BLaER1 (cell line): ENCODE results near the gene PHF12.

Experiments
- H3K27ac ChIP-seq: shearing (Covaris generic); formaldehyde crosslinking; 2 replicates; pipeline ENCODE4 v1.8.1; 2022
- H3K27me3 ChIP-seq: shearing (Covaris generic); formaldehyde crosslinking; 2 replicates; pipeline ENCODE4 v1.8.1; 2022
- H3K36me3 ChIP-seq: shearing (Covaris generic); formaldehyde crosslinking; 2 replicates; pipeline ENCODE4 v1.8.1; 2022
- H3K4me1 ChIP-seq: shearing (Covaris generic); formaldehyde crosslinking; 2 replicates; pipeline ENCODE4 v1.8.1; 2022
- H3K4me2 ChIP-seq: shearing (Covaris generic); formaldehyde crosslinking; 2 replicates; pipeline ENCODE4 v1.8.1; 2022
- H3K4me3 ChIP-seq: shearing (Covaris generic); formaldehyde crosslinking; 2 replicates; pipeline ENCODE4 v1.8.1; 2022
- H3K9ac ChIP-seq: shearing (Covaris generic); formaldehyde crosslinking; 2 replicates; pipeline ENCODE4 v1.8.1; 2022
- H3K9me3 ChIP-seq: shearing (Covaris generic); formaldehyde crosslinking; 2 replicates; pipeline ENCODE4 v1.8.1; 2022
- H4K20me1 ChIP-seq: shearing (Covaris generic); formaldehyde crosslinking; 2 replicates; pipeline ENCODE4 v1.8.1; 2022
- Cebpa-rat ChIP-seq: shearing (Covaris generic); IDR thresholded peaks from 2 replicates; pipeline ENCODE4 v1.8.1; 2022

PHF12 gene

DNA sequence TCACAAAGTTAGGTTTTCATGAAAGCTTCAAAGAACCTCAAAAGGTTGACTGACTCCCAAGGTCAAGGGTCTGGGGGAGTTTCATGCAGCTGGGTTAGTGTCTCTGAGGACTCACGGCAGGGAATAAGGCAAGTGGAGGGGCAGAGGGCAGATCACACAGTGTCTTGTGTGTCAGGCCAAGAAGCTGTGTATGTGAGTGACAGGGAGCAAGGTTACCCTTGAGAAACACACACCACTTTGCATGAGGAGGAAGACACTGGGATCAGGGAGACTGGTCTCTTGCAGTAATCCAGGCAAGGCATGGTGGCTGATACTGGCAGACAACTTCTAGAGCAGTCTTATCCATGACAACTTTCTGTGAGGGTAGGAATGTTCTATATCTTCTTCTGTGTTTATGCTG lies 60.1 kb downstream of the PHF12 start:
- Histone ChIP-seq H3K27me3 (no peaks in the 10 kb centered on the region), H3K9ac (no peak overlapping the region), H3K27ac (no peak overlapping the region), H3K9me3 (peaks cover 3% of the 10 kb centered on the region; the same call in 1 of the 2 replicates), H3K4me2 (peak overlapping the region; percentile 98), H4K20me1 (peaks cover 39% of the 10 kb centered on the region), H3K36me3 (peaks cover 29% of the 10 kb centered on the region; the same call in 1 of the 2 replicates), H3K4me1 (peaks cover 99% of the 10 kb centered on the region), H3K4me3 (no peak overlapping the region)
- TF ChIP-seq Cebpa-rat: no peak

DNA sequence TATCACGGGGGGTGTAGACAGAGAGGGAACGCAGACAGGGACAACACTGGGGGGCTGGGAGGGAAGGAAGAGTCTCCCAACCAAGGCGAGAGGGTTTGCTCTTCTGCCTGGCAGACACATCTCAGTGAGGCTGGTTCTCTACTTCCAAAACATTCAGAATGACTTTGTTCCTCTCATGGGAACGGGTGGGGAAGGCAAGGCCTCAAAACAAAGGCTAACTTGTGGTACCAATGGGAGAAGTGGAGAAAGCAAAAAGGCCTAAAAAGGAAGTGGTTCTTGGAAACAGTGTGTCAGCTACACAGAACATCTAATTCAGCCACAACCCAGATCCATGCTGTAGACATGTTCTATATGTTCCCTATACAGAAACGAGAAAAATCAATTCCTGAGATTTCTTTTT lies 61.3 kb downstream of the PHF12 start:
- Histone ChIP-seq H3K27me3 (no peaks in the 10 kb centered on the region), H4K20me1 (peaks cover 46% of the 10 kb centered on the region), H3K36me3 (peaks cover 41% of the 10 kb centered on the region; the same call in 1 of the 2 replicates), H3K4me1 (peaks cover 99% of the 10 kb centered on the region), H3K4me3 (no peak overlapping the region), H3K27ac (no peak overlapping the region), H3K9me3 (peaks cover 3% of the 10 kb centered on the region; the same call in 1 of the 2 replicates), H3K9ac (no peak overlapping the region), H3K4me2 (peak overlapping the region; percentile 98)
- TF ChIP-seq Cebpa-rat: no peak

DNA sequence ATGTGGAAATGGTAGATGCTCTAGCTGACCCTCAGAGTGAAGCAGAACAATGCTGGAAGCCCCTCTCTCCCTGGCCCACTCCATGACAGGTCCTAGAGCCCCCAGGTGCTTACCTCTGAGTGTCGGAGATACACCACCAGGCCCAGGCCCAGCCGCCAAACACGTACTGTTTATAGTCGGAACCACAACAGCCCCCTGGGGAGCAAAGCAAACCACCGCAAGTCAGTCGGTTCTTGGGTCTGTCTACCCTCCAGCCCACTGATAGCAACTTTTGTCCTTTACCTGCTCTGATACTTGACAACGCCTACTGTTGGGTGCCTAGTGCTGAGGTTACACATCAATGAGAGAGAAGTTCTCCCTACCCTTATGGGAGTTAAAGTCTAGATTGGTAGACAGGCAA lies 62.5 kb downstream of the PHF12 start:
- peak overlapping the region; percentile 98 for H3K4me2 ChIP-seq
- TF ChIP-seq Cebpa-rat: no peak
- H3K9me3 ChIP-seq: peaks cover 3% of the 10 kb centered on the region; the same call in 1 of the 2 replicates
- no peak overlapping the region for H3K27ac ChIP-seq
- H3K36me3 ChIP-seq: peaks cover 52% of the 10 kb centered on the region
- no peak overlapping the region for H3K9ac ChIP-seq
- peaks cover 97% of the 10 kb centered on the region for H3K4me1 ChIP-seq
- no peaks in the 10 kb centered on the region for H3K27me3 ChIP-seq
- no peak overlapping the region for H3K4me3 ChIP-seq
- peaks cover 56% of the 10 kb centered on the region for H4K20me1 ChIP-seq

DNA sequence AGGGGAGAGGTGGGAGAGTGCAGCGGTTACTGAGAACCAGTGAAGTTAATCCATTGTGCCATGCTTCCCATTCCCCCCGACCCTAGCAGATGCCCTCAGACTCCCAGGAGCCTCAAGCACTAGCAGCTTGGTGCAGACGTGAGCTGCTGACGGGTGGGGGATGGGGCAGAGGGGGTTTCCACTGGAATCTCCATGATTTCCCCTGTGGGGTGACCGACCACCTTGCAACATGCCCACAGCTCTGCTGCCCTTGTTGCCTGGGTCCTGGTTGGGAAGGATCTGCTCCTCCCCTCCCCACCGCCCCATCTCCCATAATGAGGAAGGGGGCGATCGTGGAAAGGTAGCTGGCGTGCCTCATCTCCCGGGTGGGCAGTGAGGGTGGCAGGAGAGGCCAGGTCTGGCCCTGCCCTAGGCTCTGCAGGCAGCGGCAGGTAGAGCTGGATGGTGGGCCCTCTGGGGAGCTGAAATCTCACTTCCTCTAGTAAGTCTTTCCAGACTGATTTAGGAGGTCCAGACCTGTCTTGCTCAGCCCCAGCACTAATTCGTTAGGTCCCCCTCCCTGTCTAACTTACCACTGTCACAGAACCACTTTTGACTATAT lies 63.3 kb downstream of the PHF12 start:
- H3K9ac ChIP-seq: no peak overlapping the region
- peak overlapping the region; percentile 98 for H3K4me2 ChIP-seq
- no peaks in the 10 kb centered on the region for H3K27me3 ChIP-seq
- H3K4me1 ChIP-seq: peaks cover 96% of the 10 kb centered on the region
- peaks cover 61% of the 10 kb centered on the region for H3K36me3 ChIP-seq
- H3K27ac ChIP-seq: no peak overlapping the region
- peaks cover 62% of the 10 kb centered on the region for H4K20me1 ChIP-seq
- no peak overlapping the region for H3K4me3 ChIP-seq
- peaks cover 3% of the 10 kb centered on the region; the same call in 1 of the 2 replicates for H3K9me3 ChIP-seq
- TF ChIP-seq Cebpa-rat: no peak

DNA sequence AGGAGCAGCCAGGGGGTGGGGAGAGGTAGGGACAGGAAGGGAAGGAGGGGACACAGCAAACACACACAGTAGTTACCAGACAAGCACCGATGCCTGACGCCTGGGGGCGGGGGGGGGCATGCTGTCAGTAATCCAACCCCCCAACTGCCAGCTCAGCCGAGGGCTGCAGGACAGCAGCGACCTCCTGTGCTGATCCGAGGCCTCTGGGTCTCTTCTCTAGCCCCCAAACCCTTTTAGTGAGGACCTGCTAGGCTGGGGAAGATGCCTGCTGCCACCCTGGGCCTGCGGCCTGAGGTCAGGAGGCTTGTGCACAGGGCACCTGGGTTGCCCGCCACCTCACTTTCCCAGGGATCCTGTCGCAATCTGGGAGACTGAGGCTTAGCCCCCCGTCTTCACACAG lies 65.4 kb downstream of the PHF12 start:
- Histone ChIP-seq H3K36me3 (peaks cover 72% of the 10 kb centered on the region), H3K4me3 (no peak overlapping the region), H3K4me2 (peak overlapping the region; percentile 43), H3K27ac (peak overlapping the region; percentile 31; the same call in 1 of the 2 replicates), H3K4me1 (peaks cover 81% of the 10 kb centered on the region), H4K20me1 (peaks cover 62% of the 10 kb centered on the region), H3K27me3 (no peaks in the 10 kb centered on the region), H3K9me3 (peaks cover 3% of the 10 kb centered on the region; the same call in 1 of the 2 replicates), H3K9ac (no peak overlapping the region)
- TF ChIP-seq Cebpa-rat: no peak

DNA sequence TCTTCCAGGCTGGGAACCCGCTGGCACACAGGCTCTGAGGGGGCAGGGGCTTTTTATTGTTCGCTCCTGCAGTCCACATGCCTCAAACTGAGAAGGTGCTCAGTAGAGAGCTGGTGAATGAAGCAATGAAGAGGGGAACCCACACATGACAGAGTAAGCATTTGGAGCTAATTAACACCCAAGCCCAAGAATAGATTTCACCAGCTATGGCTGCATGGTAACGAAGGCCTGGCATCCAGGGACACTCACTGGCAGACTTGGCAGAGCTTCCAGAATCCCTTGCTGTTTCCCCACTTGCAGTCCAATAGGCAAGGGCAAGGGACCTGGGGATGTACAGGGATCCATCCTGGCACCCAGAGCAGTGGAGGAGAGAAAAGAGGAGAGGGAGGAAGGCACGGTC lies 66.0 kb downstream of the PHF12 start:
- no peak for TF ChIP-seq Cebpa-rat
- no peak overlapping the region for H3K27ac ChIP-seq
- no peaks in the 10 kb centered on the region for H3K27me3 ChIP-seq
- H3K4me2 ChIP-seq: peak overlapping the region; percentile 43; the same call in 1 of the 2 replicates
- H4K20me1 ChIP-seq: peaks cover 62% of the 10 kb centered on the region
- peaks cover 74% of the 10 kb centered on the region for H3K36me3 ChIP-seq
- H3K4me1 ChIP-seq: peaks cover 76% of the 10 kb centered on the region
- H3K9me3 ChIP-seq: no peaks in the 10 kb centered on the region
- H3K9ac ChIP-seq: no peak overlapping the region
- H3K4me3 ChIP-seq: no peak overlapping the region

DNA sequence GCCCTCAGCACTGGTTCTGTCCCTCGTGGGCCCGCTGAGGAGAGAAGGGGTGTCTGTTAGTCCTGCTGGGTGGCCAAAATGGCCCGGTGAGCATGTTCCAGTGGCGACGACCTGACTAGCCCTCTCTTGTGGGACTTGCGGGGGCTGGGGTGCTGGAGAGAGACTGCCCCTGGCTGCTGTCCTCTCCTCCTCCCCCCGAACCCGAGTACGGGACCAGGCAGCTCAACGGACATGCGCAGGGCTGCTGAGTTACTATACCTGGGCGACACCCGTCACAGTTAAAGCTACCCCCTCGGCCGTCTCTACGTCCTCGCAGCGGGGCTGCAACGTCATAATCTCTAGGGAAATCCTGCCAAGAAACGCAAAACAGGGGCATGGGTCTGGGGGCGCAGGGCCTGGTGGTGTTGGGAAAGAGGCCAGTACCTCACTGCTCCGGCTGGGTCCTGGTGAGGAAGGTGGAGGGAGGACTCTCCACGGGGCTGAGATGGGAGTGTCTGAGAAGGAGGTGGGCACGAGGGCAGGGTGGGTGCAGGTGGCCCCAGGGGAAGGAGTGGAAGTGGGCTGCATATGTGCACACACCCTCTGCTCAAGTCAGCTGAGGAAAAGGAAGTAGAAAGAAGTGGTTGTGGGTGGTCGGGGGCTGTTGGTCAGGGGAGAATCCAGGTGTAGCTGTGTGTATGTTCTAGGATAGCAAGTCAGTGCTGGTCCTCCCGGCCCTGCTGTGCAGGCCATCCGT lies 67.2 kb downstream of the PHF12 start:
- H3K9ac ChIP-seq: no peak overlapping the region
- H3K36me3 ChIP-seq: peaks cover 87% of the 10 kb centered on the region
- no peaks in the 10 kb centered on the region for H3K9me3 ChIP-seq
- H3K4me2 ChIP-seq: peak overlapping the region; percentile 42
- H4K20me1 ChIP-seq: peaks cover 55% of the 10 kb centered on the region
- no peaks in the 10 kb centered on the region for H3K27me3 ChIP-seq
- H3K4me1 ChIP-seq: peaks cover 63% of the 10 kb centered on the region
- no peak overlapping the region for H3K4me3 ChIP-seq
- no peak for TF ChIP-seq Cebpa-rat
- 0 out of 2 replicates have a peak overlapping the region, but pooled peaks have one; percentile 22 for H3K27ac ChIP-seq

DNA sequence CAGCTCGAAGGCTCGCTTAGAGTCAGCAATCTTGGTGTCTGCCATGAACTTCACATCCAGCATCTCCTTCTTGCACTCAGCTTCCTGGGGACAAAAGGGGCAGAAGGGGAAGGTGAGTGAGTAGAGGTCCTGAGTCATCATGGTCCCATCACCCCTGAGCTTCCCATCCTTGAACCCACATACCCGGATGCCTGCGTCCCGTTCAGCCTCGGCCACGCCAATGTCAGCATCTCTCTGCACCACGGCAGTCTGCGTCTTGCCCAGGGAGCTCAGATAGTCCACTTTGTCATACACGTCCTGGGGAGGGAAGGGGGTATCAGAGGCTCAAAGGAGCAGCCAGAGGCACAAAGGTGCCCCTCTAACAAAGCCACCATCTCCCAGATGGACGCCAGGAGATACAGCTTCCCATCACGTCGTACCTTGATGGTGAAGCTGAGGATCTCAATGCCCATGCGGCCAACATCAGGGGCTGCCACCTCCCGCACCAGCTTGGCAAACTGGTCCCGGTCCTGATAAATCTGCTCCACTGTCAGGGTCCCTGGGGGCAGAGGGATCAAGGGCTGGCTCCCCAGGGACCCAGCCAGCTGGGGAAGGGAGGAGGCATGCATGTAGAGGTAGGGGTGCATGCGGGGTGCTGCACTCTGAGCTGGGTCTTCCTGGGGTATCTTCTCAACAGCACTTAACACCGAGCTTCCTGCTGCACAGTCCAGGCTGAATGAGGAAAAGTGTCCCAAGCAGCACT lies 69.0 kb downstream of the PHF12 start:
- TF ChIP-seq Cebpa-rat: no peak
- H3K9ac ChIP-seq: no peak overlapping the region
- no peak overlapping the region for H3K27ac ChIP-seq
- peaks cover 39% of the 10 kb centered on the region; the same call in 1 of the 2 replicates for H4K20me1 ChIP-seq
- peaks cover 94% of the 10 kb centered on the region for H3K36me3 ChIP-seq
- no peaks in the 10 kb centered on the region for H3K27me3 ChIP-seq
- no peak overlapping the region for H3K4me2 ChIP-seq
- no peak overlapping the region for H3K4me3 ChIP-seq
- H3K9me3 ChIP-seq: no peaks in the 10 kb centered on the region
- H3K4me1 ChIP-seq: peaks cover 46% of the 10 kb centered on the region

DNA sequence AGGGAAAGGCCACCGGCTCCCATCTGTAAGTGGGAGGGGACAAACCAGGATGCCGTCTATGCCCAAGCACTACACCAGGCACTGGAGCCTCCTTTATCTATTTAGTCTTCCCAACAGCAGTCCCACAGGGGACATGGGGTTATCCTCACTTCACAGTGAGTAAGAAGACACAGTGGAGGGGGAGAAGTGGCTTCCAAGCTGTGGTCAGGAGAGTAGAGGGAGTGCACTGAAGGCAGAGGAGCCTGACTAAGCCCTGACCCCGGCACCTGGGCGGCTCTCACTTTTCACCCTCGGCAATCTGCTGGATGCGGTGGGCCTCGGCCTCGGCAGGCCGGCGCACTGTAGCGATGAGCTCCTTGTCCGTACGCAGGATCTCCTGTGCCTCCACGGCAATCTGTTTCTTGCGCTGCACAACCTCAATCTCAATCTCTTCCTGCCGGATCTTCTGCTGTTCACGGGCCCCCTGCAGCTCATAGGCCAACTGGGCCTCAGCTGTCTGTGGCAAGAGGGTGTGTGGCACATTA lies 69.7 kb downstream of the PHF12 start:
- no peak overlapping the region for H3K4me3 ChIP-seq
- no peaks in the 10 kb centered on the region for H3K9me3 ChIP-seq
- H3K27me3 ChIP-seq: no peaks in the 10 kb centered on the region
- H3K9ac ChIP-seq: no peak overlapping the region
- H3K36me3 ChIP-seq: peaks cover 88% of the 10 kb centered on the region
- peaks cover 33% of the 10 kb centered on the region; the same call in 1 of the 2 replicates for H4K20me1 ChIP-seq
- peaks cover 39% of the 10 kb centered on the region for H3K4me1 ChIP-seq
- TF ChIP-seq Cebpa-rat: no peak
- H3K4me2 ChIP-seq: no peak overlapping the region
- H3K27ac ChIP-seq: no peak overlapping the region

DNA sequence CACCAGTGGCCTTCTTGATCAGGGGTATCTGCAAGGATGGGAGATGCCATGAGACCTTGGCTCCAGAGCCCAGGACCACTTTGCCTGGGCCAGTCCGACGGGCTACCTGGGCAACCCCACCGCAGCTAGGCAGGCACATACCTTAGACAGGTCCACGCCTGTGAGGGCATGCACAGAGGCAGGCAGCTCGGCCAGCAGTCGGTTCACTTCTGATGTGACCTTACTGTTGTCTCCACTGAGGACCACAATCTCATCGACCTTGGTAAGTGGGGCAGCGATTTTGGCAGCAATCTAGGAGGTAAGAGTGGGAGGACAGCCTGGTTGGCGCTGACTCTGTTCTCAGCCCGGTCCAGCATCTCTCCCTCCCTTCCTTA lies 70.8 kb downstream of the PHF12 start:
- peaks cover 22% of the 10 kb centered on the region; the same call in 1 of the 2 replicates for H4K20me1 ChIP-seq
- H3K4me2 ChIP-seq: no peak overlapping the region
- no peak overlapping the region for H3K9ac ChIP-seq
- no peak overlapping the region for H3K27ac ChIP-seq
- TF ChIP-seq Cebpa-rat: no peak
- no peaks in the 10 kb centered on the region for H3K9me3 ChIP-seq
- H3K27me3 ChIP-seq: no peaks in the 10 kb centered on the region
- peaks cover 29% of the 10 kb centered on the region for H3K4me1 ChIP-seq
- no peak overlapping the region for H3K4me3 ChIP-seq
- H3K36me3 ChIP-seq: peaks cover 78% of the 10 kb centered on the region
